Pancreas (tissue), 10 donors: ENCODE data around the gene WNT3A. TPM values are rescaled to one million over a fixed set of nuclear protein-coding genes. Genes with fewer than 3 reads are reported as not detected.
A peak's percentile ranks its signal among the peaks of the same experiment; 100 is the strongest.

ENCODE experiments used
- ATAC-seq, 4 donors: fragments of 200-7000 bp; cut with Tn5 transposase; one replicate each; pipeline versions ENCODE4 v1.8.0 to v1.9.1; 2020; ENCODE audit warnings: mild to moderate bottlenecking in 4 of 4, moderate library complexity in 4 of 4
- DNase-seq, 6 donors: peaks; one replicate each; pipeline ENCODE4 v3.0.0-alpha.2; 2020
- FAIRE-seq: peaks from 2 replicates; lab custom pipeline; 2012; peaks lifted over from hg19 to GRCh38; lab: Jason Lieb, UNC
- H3K27ac ChIP-seq, 4 donors: fragments of 200-600 bp; sonication (generic); 1 replicate in 3 of 4; 2 replicates in 1 of 4; pipeline versions ENCODE4 v1.5.0 to v1.8.0; 2020
- H3K27me3 ChIP-seq, 4 donors: fragments of 200-600 bp; one replicate each; pipeline ENCODE4 v1.8.0; 2021
- H3K36me3 ChIP-seq, 3 donors: fragments of 200-600 bp; sonication (generic) in 1 of 3; one replicate each; pipeline versions ENCODE4 v1.5.0 to v1.8.0; 2020 to 2021
- H3K4me1 ChIP-seq, 3 donors: fragments of 200-600 bp; one replicate each; pipeline ENCODE4 v1.8.0; 2021
- H3K4me3 ChIP-seq, 4 donors: fragments of 200-600 bp; sonication (generic) in 2 of 4; one replicate each; pipeline versions ENCODE4 v1.5.0 to v1.8.0; 2020 to 2021
- H3K9me3 ChIP-seq, 4 donors: fragments of 200-600 bp; one replicate each; pipeline ENCODE4 v1.8.0; 2021
- WGBS, 2 donors: extraction: QIAGEN DNeasy Blood & Tissue Kit; methylation state at CpG; one replicate each; pipeline ENCODE4 v1.1.7; 2013; 5-methylcytosine and 5-hydroxymethylcytosine counted together
- intact Hi-C, 3 donors: fragments of 100-400 bp; cut with DNase I; formaldehyde crosslinking; loops; one replicate each; pipeline versions ENCODE4 v1.11.1 to v1.14.2; 2022
- polyA plus RNA-seq, 2 donors: library from polyadenylated mRNA; stranded (reverse); fragments of 200-250 nt; gene quantifications; one replicate each; pipeline ENCODE4 v1.2.3, GENCODE V29; 2013
- total RNA-seq, 6 donors: library from RNA; stranded (reverse); fragmentation: NEBNext Ultra II Directional in 4 of 6; extraction: Animal tissue kit (Norgen Biotek cat#: 25700) in 4 of 6; gene quantifications; one replicate each; pipeline versions ENCODE4 v1.2.1 to v1.2.4, GENCODE V29; 2021 to 2023
- TF ChIP-seq, protein P1 (sequence below), 4 donors: fragments of 200-600 bp; sonication (generic) in 3 of 4; IDR thresholded peaks; one replicate each; pipeline versions ENCODE4 v1.5.0 to v1.8.0; 2021; ENCODE audit warnings: antibody characterized with exemption in 4 of 4
- donor health status: healthy with polysubstance abuse.
- donor health status: DM: no; HTN: no; CAD: no; lungs with moderate emphysema.
- donor health status: DM: no; HTN: no; CAD: no.
- donor health status: control.
- donor health status: control.
- donor health status: Bipolar disorder and iron deficiency.
- donor health status: DM: yes; HTN: yes; CAD: no.
- donor health status: DM: no; HTN: no; CAD: no.
- donor health status: DM: no; HTN: no; CAD: no.
- donor health status: DM: yes; HTN: yes; CAD: no.

WNT3A gene
- total and polyA plus RNA-seq, 8 donors, result 0.08 TPM; not detected in 7

DNA sequence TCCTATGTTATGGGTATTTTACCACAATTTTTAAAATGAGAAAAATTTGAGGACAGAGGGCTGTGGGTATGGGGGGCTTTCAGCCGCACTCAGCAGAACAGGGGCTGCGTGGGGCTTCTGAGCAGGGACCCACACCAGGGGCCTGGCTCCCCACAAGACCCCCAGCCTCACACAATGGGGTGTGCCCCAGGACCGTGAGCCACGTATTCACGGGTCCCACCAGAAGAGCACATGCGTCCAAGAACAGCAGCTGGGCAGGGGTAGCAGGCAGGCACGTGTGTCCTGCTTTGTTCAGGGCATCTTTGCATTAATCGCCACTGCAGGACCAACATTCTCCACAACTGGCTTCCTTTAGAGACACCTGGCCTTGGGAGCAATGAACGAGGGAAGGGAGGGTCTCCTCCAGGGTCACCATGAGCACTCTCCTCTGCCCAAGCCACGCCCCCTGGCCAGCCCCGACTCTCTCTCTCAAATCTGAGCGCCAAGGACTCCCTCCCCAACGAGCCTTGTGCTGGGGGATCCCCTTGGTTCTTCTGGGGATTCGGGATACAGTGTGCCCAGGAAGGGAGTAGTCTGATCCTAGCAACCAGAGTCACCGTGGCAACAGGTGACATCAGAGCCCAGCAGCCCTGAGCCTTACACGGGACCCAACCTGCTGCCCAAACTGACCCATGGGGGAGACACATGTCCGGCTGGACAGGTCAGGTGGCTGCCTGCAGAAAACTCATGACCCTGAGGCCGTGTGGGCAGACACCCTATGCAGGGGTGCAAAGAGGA lies 68.3 kb downstream of the WNT3A start:
- 37 to 38% methylated on average over 18 of the region's 18 CpGs for WGBS, 2 donors
- H3K27ac ChIP-seq, result no peak overlapping the region
- TF ChIP-seq, protein P1, sequence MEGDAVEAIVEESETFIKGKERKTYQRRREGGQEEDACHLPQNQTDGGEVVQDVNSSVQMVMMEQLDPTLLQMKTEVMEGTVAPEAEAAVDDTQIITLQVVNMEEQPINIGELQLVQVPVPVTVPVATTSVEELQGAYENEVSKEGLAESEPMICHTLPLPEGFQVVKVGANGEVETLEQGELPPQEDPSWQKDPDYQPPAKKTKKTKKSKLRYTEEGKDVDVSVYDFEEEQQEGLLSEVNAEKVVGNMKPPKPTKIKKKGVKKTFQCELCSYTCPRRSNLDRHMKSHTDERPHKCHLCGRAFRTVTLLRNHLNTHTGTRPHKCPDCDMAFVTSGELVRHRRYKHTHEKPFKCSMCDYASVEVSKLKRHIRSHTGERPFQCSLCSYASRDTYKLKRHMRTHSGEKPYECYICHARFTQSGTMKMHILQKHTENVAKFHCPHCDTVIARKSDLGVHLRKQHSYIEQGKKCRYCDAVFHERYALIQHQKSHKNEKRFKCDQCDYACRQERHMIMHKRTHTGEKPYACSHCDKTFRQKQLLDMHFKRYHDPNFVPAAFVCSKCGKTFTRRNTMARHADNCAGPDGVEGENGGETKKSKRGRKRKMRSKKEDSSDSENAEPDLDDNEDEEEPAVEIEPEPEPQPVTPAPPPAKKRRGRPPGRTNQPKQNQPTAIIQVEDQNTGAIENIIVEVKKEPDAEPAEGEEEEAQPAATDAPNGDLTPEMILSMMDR (IDR thresholded peaks at IDR 0.05), result no peak
- no peaks in the 10 kb centered on the region for H3K36me3 ChIP-seq
- peak in 2 of 6 donors; percentile 43 to 44 for DNase-seq
- intact Hi-C loops, result no loop called here
- H3K27me3 ChIP-seq, result no peaks in the 10 kb centered on the region
- FAIRE-seq, result no peak
- H3K4me1 ChIP-seq, result no peaks in the 10 kb centered on the region
- peak in 3 of 4 donors; percentile 17 to 29 (median 20) for ATAC-seq
- no peaks in the 10 kb centered on the region for H3K9me3 ChIP-seq
- H3K4me3 ChIP-seq, result no peak overlapping the region

DNA sequence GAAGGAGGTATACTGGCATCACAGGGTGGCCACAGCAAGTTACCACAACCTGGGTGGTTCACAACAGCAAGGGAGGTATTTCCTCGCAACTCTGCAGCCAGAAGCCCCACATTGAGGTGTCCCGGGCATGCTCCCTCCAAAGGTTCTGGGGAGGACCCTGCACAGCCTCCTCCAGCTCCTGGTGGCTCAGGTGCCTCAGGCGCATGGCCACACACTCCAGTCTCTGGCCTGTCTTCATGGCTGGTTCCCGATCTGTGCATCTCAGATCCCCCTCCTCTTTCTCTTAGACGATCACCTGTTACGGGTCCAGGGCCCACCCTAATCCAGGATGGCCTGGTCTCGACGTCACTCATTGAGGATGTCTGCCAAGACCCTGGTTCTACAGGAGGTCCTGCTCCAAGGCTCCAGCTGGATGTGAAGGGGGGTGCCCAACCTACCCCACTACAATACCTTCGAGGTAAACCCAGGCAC lies 69.0 kb downstream of the WNT3A start:
- DNase-seq (peak in 1 of 6 donors; percentile 47), FAIRE-seq (no peak), ATAC-seq (no peak)
- Histone ChIP-seq H3K4me1 (peaks cover 0 to 3% (median 0%) of the 10 kb centered on the region in 3 donors), H3K27me3 (no peaks in the 10 kb centered on the region), H3K4me3 (no peak overlapping the region), H3K9me3 (no peaks in the 10 kb centered on the region), H3K27ac (no peak overlapping the region), H3K36me3 (no peaks in the 10 kb centered on the region)
- intact Hi-C loops, result no loop called here
- TF ChIP-seq, protein P1 (IDR thresholded peaks at IDR 0.05), result no peak
- WGBS, 2 donors, result 79 to 81% methylated on average over 9 of the region's 9 CpGs

DNA sequence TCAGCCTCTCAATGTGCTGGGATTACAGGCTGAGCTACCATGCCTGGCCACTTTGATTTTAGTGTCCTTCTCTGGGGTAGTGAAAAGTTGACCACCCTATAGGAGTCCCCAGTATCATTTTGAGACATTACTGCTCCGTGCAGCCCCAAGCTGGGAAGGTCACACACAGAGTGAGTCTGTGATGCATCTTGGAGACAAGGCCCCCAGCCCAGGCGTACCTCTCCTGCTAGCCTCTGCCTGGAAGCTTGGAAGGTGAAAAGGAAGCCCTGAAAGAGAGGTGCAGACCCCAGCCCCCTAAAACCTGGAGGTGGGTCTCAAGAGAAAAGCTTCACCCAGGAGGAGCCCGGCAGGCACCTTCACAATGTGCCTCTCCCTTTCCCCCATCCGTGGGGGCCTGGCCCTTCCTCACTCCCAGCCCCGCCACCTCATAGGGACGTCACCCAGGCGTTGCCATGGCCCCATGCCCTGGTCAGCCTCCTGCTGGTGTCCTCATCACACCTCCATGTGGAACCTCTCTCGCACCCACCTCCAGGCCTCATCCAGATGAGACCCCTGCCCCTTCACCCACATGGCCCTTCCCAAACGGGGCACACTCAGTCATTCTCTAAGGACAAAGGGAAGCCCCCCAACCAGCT lies 70.1 kb downstream of the WNT3A start:
- TF ChIP-seq, protein P1 (IDR thresholded peaks at IDR 0.05), result no peak
- FAIRE-seq (no peak), DNase-seq (peak in 2 of 6 donors; percentile 41 to 60), ATAC-seq (no peak)
- Histone ChIP-seq H3K9me3 (no peaks in the 10 kb centered on the region), H3K36me3 (no peaks in the 10 kb centered on the region), H3K27ac (no peak overlapping the region), H3K27me3 (no peaks in the 10 kb centered on the region), H3K4me3 (no peak overlapping the region), H3K4me1 (peaks cover 0 to 11% (median 7%) of the 10 kb centered on the region in 3 donors)
- intact Hi-C loops, result no loop called here
- 80 to 83% methylated on average over 9 of the region's 9 CpGs for WGBS, 2 donors

DNA sequence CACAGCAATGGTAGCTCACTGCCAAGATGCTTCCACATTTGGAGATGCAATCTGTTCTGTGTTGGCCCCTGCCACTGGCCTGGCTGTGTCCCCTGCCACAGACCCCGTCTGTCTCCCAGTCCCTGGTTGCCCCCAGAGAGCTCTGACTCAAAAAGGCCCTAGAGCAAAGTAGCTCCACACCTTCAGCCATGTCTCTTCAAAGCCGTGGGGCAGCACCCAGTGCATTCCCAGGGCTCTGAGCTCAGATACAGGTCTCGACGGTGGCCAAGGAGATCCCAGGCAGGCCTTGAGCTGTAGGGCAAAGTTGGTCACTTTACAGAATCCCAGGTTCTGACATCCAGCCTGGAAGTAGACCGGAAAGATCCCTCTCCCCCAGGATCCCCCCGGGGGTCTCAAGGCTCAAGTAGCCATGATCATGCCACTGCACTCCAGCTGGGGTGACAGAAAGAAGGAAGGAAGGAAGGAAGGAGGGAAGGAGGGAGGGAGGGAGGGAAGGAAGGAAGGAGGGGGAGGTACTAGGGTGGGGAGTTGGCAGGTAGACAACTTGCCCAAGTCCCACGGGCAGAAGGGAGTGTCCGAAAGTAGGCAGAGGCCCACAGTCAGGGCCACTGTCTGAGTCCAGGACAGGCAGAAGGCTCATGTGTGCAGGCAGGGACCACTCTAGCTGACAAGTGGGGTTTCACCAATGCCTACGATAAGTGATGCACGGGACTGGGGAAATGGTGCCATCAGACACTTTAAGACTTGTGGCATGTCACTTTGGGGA lies 71.0 kb downstream of the WNT3A start:
- Histone ChIP-seq H3K27me3 (no peaks in the 10 kb centered on the region), H3K9me3 (no peaks in the 10 kb centered on the region), H3K36me3 (no peaks in the 10 kb centered on the region), H3K4me3 (no peak overlapping the region), H3K27ac (no peak overlapping the region), H3K4me1 (peaks cover 0 to 11% (median 7%) of the 10 kb centered on the region in 3 donors)
- intact Hi-C loops, result no loop called here
- DNase-seq, result peak in 1 of 6 donors; percentile 41
- FAIRE-seq, result no peak
- TF ChIP-seq, protein P1 (IDR thresholded peaks at IDR 0.05), result no peak
- ATAC-seq, result no peak
- 70 to 77% methylated on average over 10 of the region's 10 CpGs for WGBS, 2 donors
